SK-N-SH treated with all-trans-retinoic acid at 6 μM for 48 hours (cell line): Measurements from ENCODE around the gene CCDC88B.

Experiments
- ATAC-seq: fragments of 200-7000 bp; cut with Tn5 transposase; 3 replicates; pipeline ENCODE4 v1.9.1; 2020; ENCODE audit warnings: mild to moderate bottlenecking, moderate library complexity
- ARNTL ChIP-seq: fragments of 450-650 bp; formaldehyde crosslinking; IDR thresholded peaks from 2 replicates; pipeline ENCODE4 v1.5.0; 2020; ENCODE audit warnings: low read depth, mild to moderate bottlenecking, moderate library complexity, borderline replicate concordance
- CSDC2 ChIP-seq: fragments of 250-450 bp; sonication (Bioruptor Pico); IDR thresholded peaks from 2 replicates; pipeline ENCODE4 v1.5.0; 2020; ENCODE audit warnings: mild to moderate bottlenecking, moderate library complexity
- ESRRG ChIP-seq: fragments of 250-450 bp; sonication (Bioruptor Pico); IDR thresholded peaks from 2 replicates; pipeline ENCODE4 v1.6.1; 2021; ENCODE audit warnings: mild to moderate bottlenecking
- GLIS3 ChIP-seq: fragments of 250-450 bp; sonication (Bioruptor Pico); IDR thresholded peaks from 2 replicates; pipeline ENCODE4 v1.5.0; 2020; ENCODE audit warnings: mild to moderate bottlenecking, moderate library complexity
- ISL1 ChIP-seq: fragments of 250-450 bp; sonication (Bioruptor Pico); IDR thresholded peaks from 2 replicates; pipeline ENCODE4 v2.1.2; 2022; ENCODE audit warnings: mild to moderate bottlenecking, moderate library complexity
- OSR1 ChIP-seq: fragments of 250-450 bp; sonication (Bioruptor Pico); IDR thresholded peaks from 2 replicates; pipeline ENCODE4 v1.8.0; 2022; ENCODE audit warnings: moderate library complexity, mild to moderate bottlenecking, inconsistent platforms
- PPARA ChIP-seq: fragments of 250-450 bp; sonication (Bioruptor Pico); IDR thresholded peaks from 2 replicates; pipeline ENCODE4 v1.5.0; 2020; ENCODE audit warnings: mild to moderate bottlenecking, borderline replicate concordance
- RARB ChIP-seq: fragments of 250-450 bp; sonication (Bioruptor Pico); IDR thresholded peaks from 2 replicates; pipeline ENCODE4 v1.8.0; 2021; ENCODE audit warnings: mild to moderate bottlenecking, moderate library complexity
- SNAI2 ChIP-seq: fragments of 250-450 bp; sonication (Bioruptor Pico); IDR thresholded peaks from 2 replicates; pipeline ENCODE4 v1.5.0; 2020; ENCODE audit warnings: mild to moderate bottlenecking, moderate library complexity
- TOX ChIP-seq: fragments of 250-450 bp; sonication (Bioruptor Pico); IDR thresholded peaks from 2 replicates; pipeline ENCODE4 v1.8.0; 2021; ENCODE audit warnings: mild to moderate bottlenecking, moderate library complexity, borderline replicate concordance
- ZC3H10 ChIP-seq: fragments of 250-450 bp; sonication (Bioruptor Pico); IDR thresholded peaks from 2 replicates; pipeline ENCODE4 v1.5.1; 2021; ENCODE audit warnings: mild to moderate bottlenecking, moderate library complexity
- ZFP3 ChIP-seq: fragments of 250-450 bp; sonication (Bioruptor Pico); IDR thresholded peaks from 2 replicates; pipeline ENCODE4 v1.5.0; 2020; ENCODE audit warnings: mild to moderate bottlenecking, moderate library complexity
- ZFP30 ChIP-seq: fragments of 450-650 bp; formaldehyde crosslinking; IDR thresholded peaks from 2 replicates; pipeline ENCODE4 v1.5.0; 2022; ENCODE audit warnings: mild to moderate bottlenecking, moderate library complexity
- ZNF565 ChIP-seq: fragments of 450-650 bp; formaldehyde crosslinking; conservative IDR thresholded peaks from 2 replicates; pipeline ENCODE4 v1.5.0; 2020; ENCODE audit warnings: low read depth, mild to moderate bottlenecking, moderate library complexity
- ZNF70 ChIP-seq: fragments of 450-650 bp; formaldehyde crosslinking; IDR thresholded peaks from 2 replicates; pipeline ENCODE4 v1.5.0; 2020; ENCODE audit warnings: mild to moderate bottlenecking, moderate library complexity
- ZNF8 ChIP-seq: fragments of 450-650 bp; formaldehyde crosslinking; IDR thresholded peaks from 2 replicates; pipeline ENCODE4 v1.5.0; 2020; ENCODE audit warnings: mild to moderate bottlenecking, moderate library complexity
- TF ChIP-seq, protein P1 (sequence below): fragments of 250-450 bp; sonication (Bioruptor Pico); IDR thresholded peaks from 2 replicates; pipeline ENCODE4 v1.8.0; 2021; ENCODE audit warnings: low read depth, mild to moderate bottlenecking, moderate library complexity, borderline replicate concordance
- TF ChIP-seq, protein P2 (sequence below): fragments of 250-450 bp; sonication (Bioruptor Pico); IDR thresholded peaks from 2 replicates; pipeline ENCODE4 v1.5.1; 2020; ENCODE audit warnings: low read depth, mild to moderate bottlenecking, moderate library complexity
- TF ChIP-seq, protein P3 (sequence below): fragments of 250-450 bp; sonication (Bioruptor Pico); IDR thresholded peaks from 2 replicates; pipeline ENCODE4 v1.5.1; 2021; ENCODE audit warnings: mild to moderate bottlenecking, moderate library complexity
- TF ChIP-seq, protein P4 (sequence below): fragments of 250-450 bp; sonication (Bioruptor Pico); IDR thresholded peaks from 2 replicates; pipeline ENCODE4 v1.8.0; 2020; ENCODE audit warnings: mild to moderate bottlenecking, moderate library complexity, borderline replicate concordance
- TF ChIP-seq, protein P5 (sequence below): fragments of 250-450 bp; sonication (Bioruptor Pico); IDR thresholded peaks from 2 replicates; pipeline ENCODE4 v1.5.0; 2020; ENCODE audit warnings: mild to moderate bottlenecking, moderate library complexity

Gene CCDC88B

DNA sequence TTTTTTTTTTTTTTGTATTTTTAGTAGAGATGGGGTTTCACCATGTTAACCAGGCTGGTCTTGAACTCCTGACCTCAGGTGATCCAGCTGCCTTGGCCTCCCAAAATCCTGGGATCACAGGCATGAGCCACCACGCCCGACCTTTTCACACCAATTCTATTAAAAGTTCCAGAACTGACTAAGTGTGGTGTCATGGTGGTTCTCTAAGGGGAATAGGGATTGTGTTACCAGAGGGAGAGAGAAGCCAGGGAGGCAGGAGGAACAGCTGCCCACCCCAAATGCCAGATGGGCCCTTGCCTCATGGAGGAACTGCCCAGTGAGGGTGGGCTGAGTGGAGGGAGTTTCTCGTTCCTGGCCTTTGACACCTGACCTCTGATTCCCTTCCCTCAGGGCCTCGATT lies 24.9 kb downstream of the CCDC88B start:
- ATAC-seq, result no peak
- TF ChIP-seq ESRRG (CRISPR knock-in tag) (no peak), ARNTL (CRISPR knock-in tag) (no peak), TOX (CRISPR knock-in tag) (no peak), RARB (CRISPR knock-in tag) (no peak), ZC3H10 (CRISPR knock-in tag) (no peak), GLIS3 (no peak), OSR1 (CRISPR knock-in tag) (no peak), ZNF8 (CRISPR knock-in tag) (no peak)
- TF ChIP-seq, protein P1, sequence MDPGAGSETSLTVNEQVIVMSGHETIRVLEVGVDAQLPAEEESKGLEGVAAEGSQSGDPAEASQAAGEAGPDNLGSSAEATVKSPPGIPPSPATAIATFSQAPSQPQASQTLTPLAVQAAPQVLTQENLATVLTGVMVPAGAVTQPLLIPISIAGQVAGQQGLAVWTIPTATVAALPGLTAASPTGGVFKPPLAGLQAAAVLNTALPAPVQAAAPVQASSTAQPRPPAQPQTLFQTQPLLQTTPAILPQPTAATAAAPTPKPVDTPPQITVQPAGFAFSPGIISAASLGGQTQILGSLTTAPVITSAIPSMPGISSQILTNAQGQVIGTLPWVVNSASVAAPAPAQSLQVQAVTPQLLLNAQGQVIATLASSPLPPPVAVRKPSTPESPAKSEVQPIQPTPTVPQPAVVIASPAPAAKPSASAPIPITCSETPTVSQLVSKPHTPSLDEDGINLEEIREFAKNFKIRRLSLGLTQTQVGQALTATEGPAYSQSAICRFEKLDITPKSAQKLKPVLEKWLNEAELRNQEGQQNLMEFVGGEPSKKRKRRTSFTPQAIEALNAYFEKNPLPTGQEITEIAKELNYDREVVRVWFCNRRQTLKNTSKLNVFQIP (CRISPR knock-in tag), result no peak
- TF ChIP-seq, protein P2, sequence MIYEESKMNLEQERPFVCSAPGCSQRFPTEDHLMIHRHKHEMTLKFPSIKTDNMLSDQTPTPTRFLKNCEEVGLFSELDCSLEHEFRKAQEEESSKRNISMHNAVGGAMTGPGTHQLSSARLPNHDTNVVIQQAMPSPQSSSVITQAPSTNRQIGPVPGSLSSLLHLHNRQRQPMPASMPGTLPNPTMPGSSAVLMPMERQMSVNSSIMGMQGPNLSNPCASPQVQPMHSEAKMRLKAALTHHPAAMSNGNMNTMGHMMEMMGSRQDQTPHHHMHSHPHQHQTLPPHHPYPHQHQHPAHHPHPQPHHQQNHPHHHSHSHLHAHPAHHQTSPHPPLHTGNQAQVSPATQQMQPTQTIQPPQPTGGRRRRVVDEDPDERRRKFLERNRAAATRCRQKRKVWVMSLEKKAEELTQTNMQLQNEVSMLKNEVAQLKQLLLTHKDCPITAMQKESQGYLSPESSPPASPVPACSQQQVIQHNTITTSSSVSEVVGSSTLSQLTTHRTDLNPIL, result no peak
- TF ChIP-seq, protein P3, sequence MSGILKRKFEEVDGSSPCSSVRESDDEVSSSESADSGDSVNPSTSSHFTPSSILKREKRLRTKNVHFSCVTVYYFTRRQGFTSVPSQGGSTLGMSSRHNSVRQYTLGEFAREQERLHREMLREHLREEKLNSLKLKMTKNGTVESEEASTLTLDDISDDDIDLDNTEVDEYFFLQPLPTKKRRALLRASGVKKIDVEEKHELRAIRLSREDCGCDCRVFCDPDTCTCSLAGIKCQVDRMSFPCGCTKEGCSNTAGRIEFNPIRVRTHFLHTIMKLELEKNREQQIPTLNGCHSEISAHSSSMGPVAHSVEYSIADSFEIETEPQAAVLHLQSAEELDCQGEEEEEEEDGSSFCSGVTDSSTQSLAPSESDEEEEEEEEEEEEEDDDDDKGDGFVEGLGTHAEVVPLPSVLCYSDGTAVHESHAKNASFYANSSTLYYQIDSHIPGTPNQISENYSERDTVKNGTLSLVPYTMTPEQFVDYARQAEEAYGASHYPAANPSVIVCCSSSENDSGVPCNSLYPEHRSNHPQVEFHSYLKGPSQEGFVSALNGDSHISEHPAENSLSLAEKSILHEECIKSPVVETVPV (CRISPR knock-in tag), result no peak

DNA sequence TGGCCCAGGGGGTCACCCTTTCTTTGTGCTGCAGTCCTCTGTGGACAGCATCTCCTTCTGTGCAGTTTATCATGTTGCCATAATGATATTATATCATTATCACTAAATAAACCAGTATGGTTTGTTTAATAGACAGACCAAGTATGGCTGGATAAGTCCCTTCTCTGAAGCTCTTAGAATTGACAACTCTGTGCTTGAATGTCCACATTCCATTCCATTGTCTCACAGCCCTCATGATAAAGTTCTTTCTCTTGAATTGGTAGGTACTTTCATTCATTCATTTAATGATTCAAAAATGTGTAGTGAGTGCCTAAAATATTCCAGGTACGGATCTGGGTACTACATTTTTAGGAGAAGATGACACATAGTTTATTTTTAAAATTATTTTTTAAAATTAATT lies 26.7 kb downstream of the CCDC88B start:
- TF ChIP-seq ZNF70 (no peak), CSDC2 (CRISPR knock-in tag) (no peak), ZC3H10 (CRISPR knock-in tag) (no peak)
- ATAC-seq, result no peak

DNA sequence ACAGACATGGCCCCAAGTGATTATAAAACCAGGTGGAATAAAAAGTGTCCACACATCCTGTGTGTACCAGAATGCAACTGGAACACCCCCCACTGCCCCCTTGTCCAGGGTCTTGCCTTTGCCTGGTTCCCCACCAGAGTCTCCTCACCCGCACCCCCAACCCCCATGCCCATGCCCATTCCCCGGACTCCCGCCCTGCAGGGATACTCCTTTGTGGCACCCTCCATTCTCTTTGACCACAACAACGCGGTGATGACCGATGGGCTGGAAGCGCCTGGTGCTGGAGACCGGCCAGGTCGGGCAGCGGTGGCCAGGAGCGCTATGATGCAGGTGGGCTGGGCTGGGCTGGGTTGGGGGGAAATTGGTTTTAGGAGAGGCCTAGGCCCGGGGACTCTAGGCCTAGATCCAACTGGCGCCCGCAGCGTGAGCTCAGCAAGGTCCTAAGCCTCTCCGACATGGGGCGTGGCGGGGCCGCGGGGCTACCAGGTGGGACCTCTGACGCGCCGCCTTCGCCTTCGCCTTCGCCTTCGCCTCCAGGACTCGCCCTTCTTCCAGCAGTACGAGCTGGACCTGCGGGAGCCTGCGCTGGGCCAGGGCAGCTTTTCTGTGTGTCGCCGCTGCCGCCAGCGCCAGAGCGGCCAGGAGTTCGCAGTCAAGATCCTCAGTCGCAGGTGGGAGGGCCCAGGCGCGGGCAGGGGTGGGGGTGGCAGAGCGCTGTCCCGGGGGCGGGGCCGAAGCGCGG lies 28.1 kb downstream of the CCDC88B start:
- TF ChIP-seq SNAI2 (CRISPR knock-in tag), result no peak
- no peak for TF ChIP-seq ZC3H10 (CRISPR knock-in tag)
- no peak for TF ChIP-seq ARNTL (CRISPR knock-in tag)
- TF ChIP-seq ZNF8 (CRISPR knock-in tag), result no peak
- TF ChIP-seq, protein P1 (CRISPR knock-in tag), result no peak
- no peak for TF ChIP-seq TOX (CRISPR knock-in tag)
- TF ChIP-seq RARB (CRISPR knock-in tag), result no peak
- TF ChIP-seq PPARA (CRISPR knock-in tag), result no peak
- TF ChIP-seq, protein P4, sequence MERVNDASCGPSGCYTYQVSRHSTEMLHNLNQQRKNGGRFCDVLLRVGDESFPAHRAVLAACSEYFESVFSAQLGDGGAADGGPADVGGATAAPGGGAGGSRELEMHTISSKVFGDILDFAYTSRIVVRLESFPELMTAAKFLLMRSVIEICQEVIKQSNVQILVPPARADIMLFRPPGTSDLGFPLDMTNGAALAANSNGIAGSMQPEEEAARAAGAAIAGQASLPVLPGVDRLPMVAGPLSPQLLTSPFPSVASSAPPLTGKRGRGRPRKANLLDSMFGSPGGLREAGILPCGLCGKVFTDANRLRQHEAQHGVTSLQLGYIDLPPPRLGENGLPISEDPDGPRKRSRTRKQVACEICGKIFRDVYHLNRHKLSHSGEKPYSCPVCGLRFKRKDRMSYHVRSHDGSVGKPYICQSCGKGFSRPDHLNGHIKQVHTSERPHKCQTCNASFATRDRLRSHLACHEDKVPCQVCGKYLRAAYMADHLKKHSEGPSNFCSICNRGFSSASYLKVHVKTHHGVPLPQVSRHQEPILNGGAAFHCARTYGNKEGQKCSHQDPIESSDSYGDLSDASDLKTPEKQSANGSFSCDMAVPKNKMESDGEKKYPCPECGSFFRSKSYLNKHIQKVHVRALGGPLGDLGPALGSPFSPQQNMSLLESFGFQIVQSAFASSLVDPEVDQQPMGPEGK, result no peak
- TF ChIP-seq, protein P5, sequence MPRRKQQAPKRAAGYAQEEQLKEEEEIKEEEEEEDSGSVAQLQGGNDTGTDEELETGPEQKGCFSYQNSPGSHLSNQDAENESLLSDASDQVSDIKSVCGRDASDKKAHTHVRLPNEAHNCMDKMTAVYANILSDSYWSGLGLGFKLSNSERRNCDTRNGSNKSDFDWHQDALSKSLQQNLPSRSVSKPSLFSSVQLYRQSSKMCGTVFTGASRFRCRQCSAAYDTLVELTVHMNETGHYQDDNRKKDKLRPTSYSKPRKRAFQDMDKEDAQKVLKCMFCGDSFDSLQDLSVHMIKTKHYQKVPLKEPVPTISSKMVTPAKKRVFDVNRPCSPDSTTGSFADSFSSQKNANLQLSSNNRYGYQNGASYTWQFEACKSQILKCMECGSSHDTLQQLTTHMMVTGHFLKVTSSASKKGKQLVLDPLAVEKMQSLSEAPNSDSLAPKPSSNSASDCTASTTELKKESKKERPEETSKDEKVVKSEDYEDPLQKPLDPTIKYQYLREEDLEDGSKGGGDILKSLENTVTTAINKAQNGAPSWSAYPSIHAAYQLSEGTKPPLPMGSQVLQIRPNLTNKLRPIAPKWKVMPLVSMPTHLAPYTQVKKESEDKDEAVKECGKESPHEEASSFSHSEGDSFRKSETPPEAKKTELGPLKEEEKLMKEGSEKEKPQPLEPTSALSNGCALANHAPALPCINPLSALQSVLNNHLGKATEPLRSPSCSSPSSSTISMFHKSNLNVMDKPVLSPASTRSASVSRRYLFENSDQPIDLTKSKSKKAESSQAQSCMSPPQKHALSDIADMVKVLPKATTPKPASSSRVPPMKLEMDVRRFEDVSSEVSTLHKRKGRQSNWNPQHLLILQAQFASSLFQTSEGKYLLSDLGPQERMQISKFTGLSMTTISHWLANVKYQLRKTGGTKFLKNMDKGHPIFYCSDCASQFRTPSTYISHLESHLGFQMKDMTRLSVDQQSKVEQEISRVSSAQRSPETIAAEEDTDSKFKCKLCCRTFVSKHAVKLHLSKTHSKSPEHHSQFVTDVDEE (CRISPR knock-in tag), result no peak
- no peak for TF ChIP-seq ZNF70
- no peak for TF ChIP-seq ISL1 (CRISPR knock-in tag)
- TF ChIP-seq, protein P2, result no peak
- no peak for TF ChIP-seq ZFP3 (CRISPR knock-in tag)
- TF ChIP-seq, protein P3 (CRISPR knock-in tag), result no peak
- TF ChIP-seq CSDC2 (CRISPR knock-in tag), result no peak
- TF ChIP-seq GLIS3, result no peak
- TF ChIP-seq ZNF565, result no peak
- no peak for TF ChIP-seq ZFP30 (CRISPR knock-in tag)
- TF ChIP-seq, all 23 proteins: peak for 0
- ATAC-seq, result no peak
